GM19395 (cell line): ENCODE measurements around the gene USF2.
"Not testable (repeated sequence)": the region's sequence is repeated elsewhere in the genome, so short reads cannot be mapped to it uniquely, and the experiment has no call there.

ENCODE experiments used
- ATAC-seq: cut with Tn5 transposase; IDR thresholded peaks from one replicate; pipeline ENCODE4 v1.9.1; 2021; ENCODE audit warnings: mild to moderate bottlenecking, moderate library complexity; ENCODE audit not compliant: unreplicated experiment

Gene USF2, protein sequence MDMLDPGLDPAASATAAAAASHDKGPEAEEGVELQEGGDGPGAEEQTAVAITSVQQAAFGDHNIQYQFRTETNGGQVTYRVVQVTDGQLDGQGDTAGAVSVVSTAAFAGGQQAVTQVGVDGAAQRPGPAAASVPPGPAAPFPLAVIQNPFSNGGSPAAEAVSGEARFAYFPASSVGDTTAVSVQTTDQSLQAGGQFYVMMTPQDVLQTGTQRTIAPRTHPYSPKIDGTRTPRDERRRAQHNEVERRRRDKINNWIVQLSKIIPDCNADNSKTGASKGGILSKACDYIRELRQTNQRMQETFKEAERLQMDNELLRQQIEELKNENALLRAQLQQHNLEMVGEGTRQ

DNA sequence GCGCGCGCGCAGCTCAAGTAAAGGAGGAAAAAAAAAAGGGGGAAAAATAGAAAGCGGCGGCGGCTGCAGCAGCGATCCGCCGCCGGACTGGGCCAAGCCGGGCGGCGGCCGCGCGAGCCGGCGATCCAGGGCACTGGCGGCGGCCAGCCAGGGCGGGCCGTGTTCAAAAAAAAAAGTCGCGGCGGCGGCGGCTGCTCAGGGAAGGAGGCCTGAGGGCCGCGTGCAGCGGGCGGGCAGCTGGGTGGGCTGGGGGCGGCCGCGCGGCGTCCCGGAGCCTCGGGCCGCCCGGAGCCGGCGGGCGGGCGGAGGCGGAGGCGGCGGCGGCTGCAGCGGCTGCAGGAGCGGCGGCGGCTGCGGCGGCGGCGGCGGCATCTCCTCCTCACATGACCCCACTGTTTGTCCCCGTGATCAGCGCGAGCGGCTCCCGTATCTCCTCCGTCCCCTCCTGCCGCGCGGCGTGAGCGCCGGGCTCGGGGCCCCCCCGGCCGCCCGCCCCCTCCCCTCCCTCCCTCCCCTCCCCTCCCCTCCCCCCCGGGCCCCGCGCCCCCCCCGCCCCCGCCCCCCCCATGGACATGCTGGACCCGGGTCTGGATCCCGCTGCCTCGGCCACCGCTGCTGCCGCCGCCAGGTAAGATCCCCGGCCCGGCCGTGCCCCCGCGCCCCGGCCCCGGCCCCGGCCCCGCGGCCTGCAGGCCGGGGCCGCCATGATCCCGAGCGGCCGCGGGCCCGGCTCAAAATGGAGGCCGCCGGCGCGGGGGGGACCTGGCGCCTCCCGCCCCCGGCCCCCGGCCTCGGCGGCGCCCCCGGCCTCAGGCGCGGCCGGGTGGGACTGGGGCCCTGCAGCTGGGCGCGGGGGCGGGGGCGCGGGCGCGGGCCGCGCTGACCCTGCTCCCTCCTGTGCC lies at the start of gene USF2:
Gene USF2, plus strand, starts transcription at position 427 of the 902 bp plus-strand sequence. Its CDS starts 140 bp downstream, at position 567.
- ATAC-seq, result no peak

GRCh38 chr19:35219008-35219407 lies 49.8 kb upstream of the USF2 start:
- no peak for ATAC-seq

DNA sequence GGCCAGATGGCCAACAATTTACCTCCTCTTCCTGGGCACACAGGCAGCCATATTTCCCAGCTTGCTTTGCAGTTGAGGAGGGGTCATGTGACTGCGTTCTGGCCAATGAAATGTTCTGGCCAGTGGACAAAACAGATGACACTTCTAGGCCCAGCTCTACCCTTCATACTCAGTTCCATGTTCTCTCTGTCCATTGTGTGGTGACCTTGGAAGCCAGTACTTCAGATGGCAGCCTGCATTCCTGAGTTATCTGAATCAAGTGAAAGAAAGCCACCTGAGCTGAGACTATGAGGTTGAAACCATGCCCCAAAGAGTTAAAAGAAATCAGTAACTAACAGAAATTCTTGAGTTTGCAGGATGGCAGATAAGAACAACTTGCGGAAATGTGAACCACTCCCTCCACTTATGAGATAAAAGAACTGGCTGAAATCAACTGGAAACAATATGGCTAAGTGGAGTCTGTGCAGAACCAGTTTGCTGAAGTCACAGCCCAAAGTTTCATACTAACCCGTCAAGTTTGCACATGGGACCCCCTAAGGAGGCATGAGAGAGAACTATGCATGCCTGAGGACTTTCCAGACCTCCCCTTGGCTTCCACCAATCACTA lies 48.3 kb upstream of the USF2 start:
- ATAC-seq, result no peak

GRCh38 chr19:35220973-35221590 lies 47.7 kb upstream of the USF2 start:
- ATAC-seq, result not testable (repeated sequence)

- ATAC-seq, result no peak
Measured at GRCh38 chr19:35222373-35223015, 46.3 kb upstream of the USF2 start.

DNA sequence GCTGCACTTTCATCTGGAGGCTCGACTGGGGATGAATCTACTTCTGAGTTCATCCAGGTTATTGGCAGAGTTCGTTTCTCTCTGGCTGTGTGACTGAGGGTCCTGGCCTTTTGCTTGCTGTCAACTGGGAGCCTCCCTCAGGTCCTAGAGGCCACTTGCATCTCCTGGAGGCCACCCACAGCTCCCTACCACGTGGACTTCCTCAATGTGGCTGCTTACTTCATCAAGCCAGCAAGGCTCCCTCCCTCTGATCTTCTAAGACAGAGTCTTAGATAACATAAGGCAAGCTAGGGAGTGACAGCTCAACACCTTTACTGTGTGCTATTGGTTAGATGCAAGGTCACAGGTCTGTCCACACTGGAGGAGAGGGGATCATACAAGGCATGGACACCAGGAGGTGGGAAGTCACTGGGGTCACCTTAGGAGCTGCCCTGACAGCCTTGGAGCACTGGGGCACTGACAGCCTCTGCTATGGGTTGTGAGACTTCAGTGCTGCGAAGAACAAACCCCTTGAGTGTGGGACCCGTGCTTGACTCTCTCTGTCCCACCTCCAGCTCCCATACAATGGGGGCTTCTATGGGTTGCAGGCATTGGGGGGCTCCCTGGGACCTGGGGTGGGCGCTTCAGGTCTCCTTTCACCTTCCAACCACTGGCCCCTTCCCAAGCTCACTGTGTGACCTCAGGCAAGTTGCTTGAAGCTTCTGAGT lies 45.5 kb upstream of the USF2 start:
- ATAC-seq, result no peak

GRCh38 chr19:35223862-35224505 lies 44.8 kb upstream of the USF2 start:
- no peak for ATAC-seq

- no peak for ATAC-seq
Measured at GRCh38 chr19:35224681-35225571, 43.8 kb upstream of the USF2 start.

GRCh38 chr19:35225951-35226350 lies 42.8 kb upstream of the USF2 start:
- ATAC-seq, result no peak

- no peak for ATAC-seq
Measured at GRCh38 chr19:35226748-35227147, 42.0 kb upstream of the USF2 start.

DNA sequence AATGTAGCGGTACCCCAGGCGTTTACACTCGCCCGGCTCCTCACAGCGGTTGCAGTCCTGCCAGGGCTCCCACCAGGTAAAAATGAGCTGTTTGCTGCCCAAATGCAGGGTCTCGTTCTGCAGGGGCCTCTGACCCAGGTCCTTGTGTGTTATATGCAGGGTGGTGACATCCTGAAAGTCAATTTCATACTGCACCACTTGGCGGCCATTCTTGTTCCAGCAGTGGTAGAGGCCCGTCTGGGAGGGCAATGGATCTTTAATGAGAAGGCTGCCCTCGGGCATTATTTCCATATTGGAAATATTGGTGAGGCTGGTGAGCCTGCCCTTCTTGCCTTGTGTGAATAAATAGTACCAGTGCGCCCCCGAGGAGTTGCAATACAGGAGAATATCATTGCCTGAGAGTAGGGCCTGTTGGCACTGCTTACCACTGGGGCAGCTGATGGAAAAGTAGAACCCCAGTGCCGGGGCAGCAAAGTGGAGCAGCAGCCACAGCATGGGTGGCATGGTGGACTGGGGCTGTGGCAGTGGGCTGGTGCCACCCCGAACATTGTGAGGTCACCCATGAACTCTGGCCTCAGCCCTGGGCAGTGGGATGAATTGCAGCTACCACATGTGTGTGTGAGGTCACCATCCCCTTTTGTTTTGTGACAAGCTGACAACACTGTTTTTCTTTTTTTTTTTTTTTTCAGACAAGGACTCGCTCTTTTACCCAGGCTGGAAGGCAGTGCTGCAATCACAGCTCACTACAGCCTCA lies 40.4 kb upstream of the USF2 start, which contains the start of gene FAM187B:
Gene FAM187B, minus strand, starts transcription at position 563 of the 754 bp plus-strand sequence. Its CDS starts 59 bp downstream, at position 504.
- no peak for ATAC-seq

- ATAC-seq, result no peak
Measured at GRCh38 chr19:35229601-35230000, 39.2 kb upstream of the USF2 start.

DNA sequence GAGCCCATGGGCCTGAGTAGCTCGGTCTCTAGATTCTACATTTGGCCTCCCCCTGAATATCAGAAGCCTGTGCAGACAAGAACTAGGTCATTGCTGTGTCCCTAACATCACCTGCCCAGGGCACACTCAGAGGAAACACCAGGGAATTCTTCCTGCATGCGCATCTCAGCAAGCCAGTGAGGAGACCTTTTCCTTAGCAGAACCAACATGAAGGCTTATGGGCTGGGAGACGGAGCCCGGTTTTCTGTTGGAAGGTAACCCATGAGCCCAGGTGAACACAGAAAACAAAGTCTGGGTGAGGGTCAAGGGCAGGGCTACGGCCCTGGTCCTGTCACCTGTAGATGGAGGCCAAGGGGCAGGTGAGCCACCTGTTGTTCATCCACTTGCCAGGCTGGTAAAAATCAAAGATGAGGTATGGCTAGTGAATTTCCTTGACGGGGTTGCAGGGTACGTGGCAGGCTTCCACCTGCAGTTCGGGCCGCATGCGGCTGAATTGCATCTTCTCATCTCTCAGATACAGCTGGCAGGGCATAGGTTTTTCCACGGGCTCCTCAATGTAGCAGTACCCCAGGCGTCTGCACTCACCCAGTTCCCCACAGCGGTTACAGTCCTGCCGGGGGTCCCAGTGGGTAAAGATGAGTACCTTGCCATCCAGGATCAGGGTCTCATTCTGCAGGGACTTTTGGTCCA lies 36.7 kb upstream of the USF2 start:
- ATAC-seq, result no peak

GRCh38 chr19:35232912-35233311 lies 35.9 kb upstream of the USF2 start:
- no peak for ATAC-seq

DNA sequence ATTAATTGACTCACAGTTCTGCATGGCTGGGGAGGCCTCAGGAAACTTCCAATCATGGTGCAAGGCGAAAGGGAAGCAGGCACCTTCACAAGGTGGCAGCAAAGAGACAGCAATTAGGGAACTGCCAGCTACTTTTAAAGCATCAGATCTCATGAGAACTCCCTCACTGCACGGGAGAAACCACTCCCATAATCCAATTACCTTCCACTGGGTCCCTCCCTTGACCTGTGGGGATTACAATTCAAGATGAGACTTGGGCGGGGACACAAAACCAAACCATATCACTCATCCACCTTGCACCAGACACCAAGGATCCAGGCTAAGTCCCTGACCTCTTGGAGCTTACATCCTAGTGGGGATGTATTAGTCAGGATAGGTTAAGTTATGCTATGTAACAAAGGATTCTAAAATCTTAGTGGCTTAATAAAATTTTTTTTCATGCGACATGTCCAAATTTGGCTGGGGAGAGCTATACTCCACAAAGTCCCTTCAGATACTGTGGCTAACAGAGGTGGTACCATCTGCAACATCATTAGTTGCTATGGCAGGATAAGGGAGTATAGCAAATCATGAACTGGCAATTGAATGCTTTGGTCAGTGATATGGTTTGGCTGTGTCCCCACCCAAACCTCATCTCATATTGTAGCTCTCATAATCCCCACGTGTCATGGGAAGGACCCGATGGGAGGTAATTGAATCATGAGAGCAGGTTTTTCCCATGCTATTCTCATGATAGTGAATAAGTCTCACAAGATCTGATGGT lies 31.9 kb upstream of the USF2 start:
- no peak for ATAC-seq

DNA sequence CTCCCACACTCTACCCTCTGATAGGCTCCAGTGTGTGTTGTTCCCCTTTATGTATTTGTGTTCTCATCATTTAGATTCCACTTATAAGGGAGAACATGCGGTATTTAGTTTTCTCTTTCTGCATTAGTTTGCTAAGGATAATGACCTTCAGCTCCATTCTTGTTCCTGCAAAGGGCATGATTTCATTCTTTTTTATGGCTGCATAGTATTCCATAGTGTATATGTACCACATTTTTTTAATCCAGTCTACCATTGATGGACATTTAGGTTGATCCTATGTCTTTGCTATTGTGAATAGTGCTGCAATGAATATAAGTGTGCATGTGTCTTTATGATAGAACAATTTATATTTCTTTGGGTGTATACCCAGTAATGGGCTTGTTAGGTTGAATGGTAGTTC lies 29.2 kb upstream of the USF2 start:
- ATAC-seq, result not testable (repeated sequence)
